Measurements from ENCODE around the gene MSL3B.

MSL3B gene

GRCh38 chr2:233867993-233868532, at the start of gene MSL3B:
MSL3B (minus strand) TSS chr2:233868386.
- TF ChIP-seq, protein P1, sequence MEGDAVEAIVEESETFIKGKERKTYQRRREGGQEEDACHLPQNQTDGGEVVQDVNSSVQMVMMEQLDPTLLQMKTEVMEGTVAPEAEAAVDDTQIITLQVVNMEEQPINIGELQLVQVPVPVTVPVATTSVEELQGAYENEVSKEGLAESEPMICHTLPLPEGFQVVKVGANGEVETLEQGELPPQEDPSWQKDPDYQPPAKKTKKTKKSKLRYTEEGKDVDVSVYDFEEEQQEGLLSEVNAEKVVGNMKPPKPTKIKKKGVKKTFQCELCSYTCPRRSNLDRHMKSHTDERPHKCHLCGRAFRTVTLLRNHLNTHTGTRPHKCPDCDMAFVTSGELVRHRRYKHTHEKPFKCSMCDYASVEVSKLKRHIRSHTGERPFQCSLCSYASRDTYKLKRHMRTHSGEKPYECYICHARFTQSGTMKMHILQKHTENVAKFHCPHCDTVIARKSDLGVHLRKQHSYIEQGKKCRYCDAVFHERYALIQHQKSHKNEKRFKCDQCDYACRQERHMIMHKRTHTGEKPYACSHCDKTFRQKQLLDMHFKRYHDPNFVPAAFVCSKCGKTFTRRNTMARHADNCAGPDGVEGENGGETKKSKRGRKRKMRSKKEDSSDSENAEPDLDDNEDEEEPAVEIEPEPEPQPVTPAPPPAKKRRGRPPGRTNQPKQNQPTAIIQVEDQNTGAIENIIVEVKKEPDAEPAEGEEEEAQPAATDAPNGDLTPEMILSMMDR (IDR thresholded peaks at IDR 0.05; ENCODE audit: unreplicated experiment) = no peak
- no peaks in the 10 kb centered on the region for H3K9me3 Mint-ChIP-seq (ENCODE audit: unreplicated experiment)
- H3K4me1 Mint-ChIP-seq (ENCODE audit: unreplicated experiment) = no peaks in the 10 kb centered on the region
- peak within 1 kb of the TSS; percentile 92 for H3K4me3 Mint-ChIP-seq (ENCODE audit: unreplicated experiment)
- H3K27ac Mint-ChIP-seq (ENCODE audit: unreplicated experiment) = peak within 1 kb of the TSS; percentile 75
- peaks cover 1% of the 10 kb centered on the region for H3K27me3 Mint-ChIP-seq (ENCODE audit: unreplicated experiment)
- H3K36me3 Mint-ChIP-seq (ENCODE audit: low read depth, unreplicated experiment) = peaks cover 6% of the 10 kb centered on the region
- peak; percentile 48 for DNase-seq (ENCODE audit: low spot score)

DNA sequence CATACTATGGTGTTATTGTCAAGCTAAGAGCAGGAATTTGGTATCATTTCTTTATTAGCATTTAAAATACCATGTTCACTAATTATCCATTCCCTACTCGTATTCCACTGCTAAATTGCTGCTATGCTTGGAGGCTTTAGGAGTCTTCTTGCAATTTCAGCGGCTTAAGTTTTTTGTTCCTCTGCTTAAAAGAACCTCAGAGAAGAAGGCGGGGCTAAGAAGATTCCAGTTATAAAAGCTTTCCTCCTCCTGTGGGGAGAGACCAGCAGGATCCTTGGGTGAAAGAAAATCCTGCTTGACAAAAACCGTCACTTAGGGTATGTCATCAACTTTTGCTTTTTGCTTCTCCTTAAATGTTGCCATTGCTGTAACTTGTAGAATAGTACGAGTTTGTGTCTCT, 48.9 kb upstream of the MSL3B start, which contains the start of gene TRPM8:
TRPM8 (plus strand) TSS at position 258 of the 400 bp plus-strand sequence. CDS start 9,165 bp downstream, outside the sequence.
- H3K36me3 Mint-ChIP-seq (ENCODE audit: low read depth, unreplicated experiment) = no peaks in the 10 kb centered on the region
- no peak for DNase-seq (ENCODE audit: low spot score)
- H3K27me3 Mint-ChIP-seq (ENCODE audit: unreplicated experiment) = peaks cover 2% of the 10 kb centered on the region
- no peaks in the 10 kb centered on the region for H3K4me1 Mint-ChIP-seq (ENCODE audit: unreplicated experiment)
- H3K9me3 Mint-ChIP-seq (ENCODE audit: unreplicated experiment) = no peaks in the 10 kb centered on the region
- TF ChIP-seq, protein P1 (IDR thresholded peaks at IDR 0.05; ENCODE audit: unreplicated experiment) = no peak
- H3K4me3 Mint-ChIP-seq (ENCODE audit: unreplicated experiment) = no peak within 1 kb of the TSS
- no peak within 1 kb of the TSS for H3K27ac Mint-ChIP-seq (ENCODE audit: unreplicated experiment)

DNA sequence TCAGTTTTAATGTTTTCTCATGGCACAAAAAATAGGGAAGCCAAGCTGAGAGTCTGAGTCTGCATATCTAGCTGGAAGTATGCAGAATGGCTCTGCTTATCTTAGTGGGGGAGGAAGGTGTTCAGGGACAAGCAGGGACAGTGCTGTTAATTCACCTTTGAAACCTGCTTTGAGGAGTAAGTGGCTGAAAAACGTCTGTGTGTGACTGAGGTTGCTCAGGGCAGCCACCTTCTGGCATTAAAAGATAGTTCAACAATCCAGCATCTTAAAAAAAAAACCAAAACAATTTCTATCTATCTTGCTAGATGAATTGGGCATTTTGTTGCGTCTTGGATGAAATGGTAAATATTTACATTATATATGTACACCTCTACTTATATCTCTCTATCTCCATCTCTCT, 46.9 kb upstream of the MSL3B start:
- Mint-ChIP-seq H3K27me3 (ENCODE audit: unreplicated experiment) (peaks cover 2% of the 10 kb centered on the region), H3K4me3 (ENCODE audit: unreplicated experiment) (no peak overlapping the region), H3K27ac (ENCODE audit: unreplicated experiment) (no peak overlapping the region), H3K4me1 (ENCODE audit: unreplicated experiment) (no peaks in the 10 kb centered on the region), H3K36me3 (ENCODE audit: low read depth, unreplicated experiment) (no peaks in the 10 kb centered on the region), H3K9me3 (ENCODE audit: unreplicated experiment) (no peaks in the 10 kb centered on the region)
- no peak for DNase-seq (ENCODE audit: low spot score)
- TF ChIP-seq, protein P1 (IDR thresholded peaks at IDR 0.05; ENCODE audit: unreplicated experiment) = no peak

- Mint-ChIP-seq H3K4me3 (ENCODE audit: unreplicated experiment) (no peak overlapping the region), H3K4me1 (ENCODE audit: unreplicated experiment) (no peaks in the 10 kb centered on the region), H3K27ac (ENCODE audit: unreplicated experiment) (no peak overlapping the region), H3K27me3 (ENCODE audit: unreplicated experiment) (peaks cover 8% of the 10 kb centered on the region), H3K9me3 (ENCODE audit: unreplicated experiment) (no peaks in the 10 kb centered on the region), H3K36me3 (ENCODE audit: low read depth, unreplicated experiment) (no peaks in the 10 kb centered on the region)
- TF ChIP-seq, protein P1 (IDR thresholded peaks at IDR 0.05; ENCODE audit: unreplicated experiment) = no peak
- peak; percentile 78 for DNase-seq (ENCODE audit: low spot score)
Observed at GRCh38 chr2:233912691-233913423, 44.7 kb upstream of the MSL3B start.

GRCh38 chr2:233907627-233908026, 39.4 kb upstream of the MSL3B start:
- no peak overlapping the region for H3K27ac Mint-ChIP-seq (ENCODE audit: unreplicated experiment)
- TF ChIP-seq, protein P1 (IDR thresholded peaks at IDR 0.05; ENCODE audit: unreplicated experiment) = no peak
- H3K4me3 Mint-ChIP-seq (ENCODE audit: unreplicated experiment) = no peak overlapping the region
- DNase-seq (ENCODE audit: low spot score) = no peak
- H3K9me3 Mint-ChIP-seq (ENCODE audit: unreplicated experiment) = no peaks in the 10 kb centered on the region
- H3K36me3 Mint-ChIP-seq (ENCODE audit: low read depth, unreplicated experiment) = no peaks in the 10 kb centered on the region
- H3K4me1 Mint-ChIP-seq (ENCODE audit: unreplicated experiment) = no peaks in the 10 kb centered on the region
- peaks cover 11% of the 10 kb centered on the region for H3K27me3 Mint-ChIP-seq (ENCODE audit: unreplicated experiment)

Measured in endothelial cell (in vitro differentiated cells).